SK-N-SH (cell line): ENCODE measurements around the gene OR1A2. TPM values are rescaled to one million over a fixed set of nuclear protein-coding genes. Genes with fewer than 3 reads are reported as not detected.
"Not testable (repeated sequence)": the region's sequence is repeated elsewhere in the genome, so short reads cannot be mapped to it uniquely, and the experiment has no call there.

Source experiments
- CTCF ChIA-PET: fragments of 300-600, 350-600 bp; formaldehyde crosslinking; extraction: SDS; loops from one replicate; lab custom pipeline; 2021; lab: Yijun Ruan, JAX
- POLR2A ChIA-PET: fragments of 350-600 bp; sonication (Branson Sonifier 250); formaldehyde crosslinking; extraction: SDS; loops from one replicate; lab custom pipeline; 2020; ENCODE audit warnings: antibody characterized with exemption, inconsistent platforms; lab: Yijun Ruan, JAX
- DNase-seq: peaks from one replicate; pipeline ENCODE4 v3.0.0; 2012
- H2AFZ ChIP-seq: fragments of 200-600 bp; sonication (generic); 2 replicates; pipeline ENCODE4 v1.8.1; 2016; ENCODE audit warnings: antibody characterized with exemption, mild to moderate bottlenecking, low read depth
- H3F3A ChIP-seq: fragments of 200-600 bp; sonication (generic); replicated peaks from 2 replicates; pipeline ENCODE3; 2016; ENCODE audit warnings: antibody characterized with exemption, mild to moderate bottlenecking; ENCODE audit not compliant: insufficient read depth
- H3K27ac ChIP-seq, 2 experiments: fragments of 200-500 bp in 1 of 2; fragments of 200-600 bp in 1 of 2; sonication (Bioruptor generic) in 1 of 2; sonication (generic), shearing (Covaris generic) in 1 of 2; 2 replicates each; pipeline versions ENCODE4 v1.5.1 to v1.6.1; 2014 to 2016; ENCODE audit warnings: low read depth in 2 of 2, inconsistent platforms in 1 of 2, low read length in 1 of 2, mild to moderate bottlenecking in 1 of 2, mixed read lengths in 1 of 2
- H3K27me3 ChIP-seq: fragments of 200-600 bp; sonication (generic), shearing (Covaris generic); 2 replicates; pipeline ENCODE4 v1.6.1; 2016; ENCODE audit warnings: mixed run types; ENCODE audit not compliant: insufficient read depth
- H3K36me3 ChIP-seq, 2 experiments: fragments of 200-500 bp in 1 of 2; fragments of 200-600 bp in 1 of 2; sonication (Bioruptor generic) in 1 of 2; sonication (generic) in 1 of 2; replicated peaks in 1 of 2; 2 replicates each; pipeline versions ENCODE3 to v1.5.1; 2014 to 2016; ENCODE audit warnings: low read length in 1 of 2, mild to moderate bottlenecking in 1 of 2; ENCODE audit not compliant: insufficient read depth in 2 of 2, control insufficient read depth in 1 of 2
- H3K4me1 ChIP-seq, 2 experiments: fragments of 200-500 bp in 1 of 2; fragments of 200-600 bp in 1 of 2; sonication (Bioruptor generic) in 1 of 2; sonication (generic), shearing (Covaris generic) in 1 of 2; 2 replicates each; pipeline versions ENCODE4 v1.5.1 to v1.6.1; 2014 to 2016; ENCODE audit warnings: low read depth in 1 of 2, low read length in 1 of 2, mixed run types in 1 of 2; ENCODE audit not compliant: insufficient read depth in 2 of 2, control insufficient read depth in 1 of 2
- H3K4me2 ChIP-seq: fragments of 200-600 bp; sonication (generic), shearing (Covaris generic); 2 replicates; pipeline ENCODE4 v1.6.1; 2017; ENCODE audit warnings: mixed run types
- H3K4me3 ChIP-seq, 2 experiments: fragments of 200-500 bp in 1 of 2; fragments of 200-600 bp in 1 of 2; sonication (Bioruptor generic) in 1 of 2; sonication (generic), shearing (Covaris generic) in 1 of 2; 2 replicates each; pipeline versions ENCODE4 v1.5.1 to v1.8.1; 2014 to 2016; ENCODE audit warnings: low read depth in 2 of 2, inconsistent platforms in 1 of 2, low read length in 1 of 2, mild to moderate bottlenecking in 1 of 2, mixed read lengths in 1 of 2, moderate library complexity in 1 of 2
- H3K79me2 ChIP-seq: fragments of 200-600 bp; sonication (generic); 2 replicates; pipeline ENCODE4 v1.8.1; 2017; ENCODE audit warnings: mild to moderate bottlenecking; ENCODE audit not compliant: insufficient read depth
- H3K9ac ChIP-seq: fragments of 200-600 bp; sonication (generic); 2 replicates; pipeline ENCODE4 v1.6.1; 2017; ENCODE audit warnings: mixed run types
- H3K9me2 ChIP-seq: fragments of 200-600 bp; sonication (generic); 2 replicates; pipeline ENCODE4 v1.6.1; 2017; ENCODE audit warnings: mixed run types
- H3K9me3 ChIP-seq: fragments of 200-600 bp; sonication (generic); 2 replicates; pipeline ENCODE4 v1.6.1; 2017; ENCODE audit warnings: mixed run types, mild to moderate bottlenecking, moderate library complexity
- H4K20me1 ChIP-seq: fragments of 200-600 bp; sonication (generic); 2 replicates; pipeline ENCODE4 v1.6.1; 2017; ENCODE audit warnings: mild to moderate bottlenecking, mixed run types; ENCODE audit not compliant: insufficient read depth
- CHD2 ChIP-seq: fragments of 150-350 bp; IDR thresholded peaks from 2 replicates; pipeline ENCODE4 v1.6.1; 2018; ENCODE audit warnings: low read length; ENCODE audit not compliant: partially characterized antibody
- ELF1 ChIP-seq: IDR thresholded peaks from 2 replicates; pipeline ENCODE4 v1.4.0; 2012
- FOSL2 ChIP-seq: IDR thresholded peaks from 2 replicates; pipeline ENCODE4 v1.4.0; 2012; ENCODE audit warnings: low read depth, mild to moderate bottlenecking, moderate library complexity, borderline replicate concordance
- GATA2 ChIP-seq: sonication (generic); formaldehyde crosslinking; IDR thresholded peaks from 2 replicates; pipeline ENCODE4 v1.5.0; 2020; ENCODE audit warnings: mild to moderate bottlenecking, missing genetic modification reagents
- MEF2A ChIP-seq: IDR thresholded peaks from 2 replicates; pipeline ENCODE4 v1.4.0; 2012; ENCODE audit warnings: low read depth, borderline replicate concordance
- MXI1 ChIP-seq: IDR thresholded peaks from 2 replicates; pipeline ENCODE4 v1.6.1; 2012; ENCODE audit warnings: mild to moderate bottlenecking, low read depth, low read length, improper control_type of control experiment
- PBX3 ChIP-seq: IDR thresholded peaks from 2 replicates; pipeline ENCODE4; 2012
- RAD21 ChIP-seq: IDR thresholded peaks from 2 replicates; pipeline ENCODE4 v1.6.1; 2012; ENCODE audit warnings: mild to moderate bottlenecking, low read length
- RCOR1 ChIP-seq: fragments of 150-350 bp; IDR thresholded peaks from 2 replicates; pipeline ENCODE4 v1.6.1; 2017; ENCODE audit warnings: antibody characterized with exemption, low read length
- RXRA ChIP-seq: IDR thresholded peaks from 2 replicates; pipeline ENCODE4 v1.4.0; 2012; ENCODE audit warnings: low read depth, mild to moderate bottlenecking, borderline replicate concordance
- SIN3A ChIP-seq: IDR thresholded peaks from 2 replicates; pipeline ENCODE4 v1.6.1; 2012; ENCODE audit warnings: low read depth, mild to moderate bottlenecking, low read length, moderate library complexity, borderline replicate concordance
- TAF1 ChIP-seq: IDR thresholded peaks from 2 replicates; pipeline ENCODE4 v1.6.1; 2012; ENCODE audit warnings: low read depth, mild to moderate bottlenecking, low read length, moderate library complexity, borderline replicate concordance
- TCF12 ChIP-seq: IDR thresholded peaks from 2 replicates; pipeline ENCODE4 v1.4.0; 2012
- USF2 ChIP-seq: fragments of 150-350 bp; IDR thresholded peaks from 2 replicates; pipeline ENCODE4 v1.6.1; 2017; ENCODE audit warnings: antibody characterized with exemption, low read length, low read depth, borderline replicate concordance
- YY1 ChIP-seq: IDR thresholded peaks from 2 replicates; pipeline ENCODE4 v1.4.0; 2012; ENCODE audit warnings: low read depth, mild to moderate bottlenecking
- ZBTB33 ChIP-seq: IDR thresholded peaks from 2 replicates; pipeline ENCODE4 v1.4.0; 2012; ENCODE audit warnings: low read depth, borderline replicate concordance
- WGBS: methylation state at CpG from one replicate; pipeline ENCODE4 v1.1.6; 2017; ENCODE audit warnings: low lambda C conversion rate; 5-methylcytosine and 5-hydroxymethylcytosine counted together
- polyA plus RNA-seq, 3 experiments: library from polyadenylated mRNA; depleted of rRNA; stranded (reverse); fragments of >200 nt; gene quantifications; 2 replicates each; pipeline ENCODE4 v1.2.3, GENCODE V29; 2012

OR1A2 gene
- polyA plus RNA-seq, 1 of the 3 experiments (the other 2 are of a cell fraction) = not detected

GRCh38 chr17:3221850-3222249 is 24.5 kb downstream of the OR1A2 start:
- no peaks in the 10 kb centered on the region for H3F3A ChIP-seq
- CTCF ChIA-PET = no interaction called here
- no peak overlapping the region for H3K4me2 ChIP-seq
- no peak for TF ChIP-seq MEF2A
- TF ChIP-seq PBX3 = no peak
- TF ChIP-seq USF2 = no peak
- TF ChIP-seq YY1 = no peak
- TF ChIP-seq FOSL2 = no peak
- no peak for TF ChIP-seq SIN3A
- TF ChIP-seq RCOR1 = no peak
- TF ChIP-seq RXRA = no peak
- no peak for TF ChIP-seq TAF1
- no peaks in the 10 kb centered on the region for H3K4me1 ChIP-seq
- H3K9me2 ChIP-seq = no peaks in the 10 kb centered on the region
- H3K9me3 ChIP-seq = no peaks in the 10 kb centered on the region
- no peak overlapping the region for H2AFZ ChIP-seq
- H3K9ac ChIP-seq = no peak overlapping the region
- POLR2A ChIA-PET = no interaction called here
- H3K36me3 ChIP-seq = no peaks in the 10 kb centered on the region
- DNase-seq = no peak
- H3K4me3 ChIP-seq = no peak overlapping the region
- no peak overlapping the region for H3K27ac ChIP-seq
- WGBS = 0% methylated on average over 2 of the region's 2 CpGs
- no peaks in the 10 kb centered on the region for H4K20me1 ChIP-seq
- H3K79me2 ChIP-seq = no peaks in the 10 kb centered on the region
- H3K27me3 ChIP-seq = no peaks in the 10 kb centered on the region

- H3K9ac ChIP-seq = no peak overlapping the region
- no peaks in the 10 kb centered on the region for H3K79me2 ChIP-seq
- 0% methylated on average over 2 of the region's 2 CpGs for WGBS
- DNase-seq = no peak
- H3F3A ChIP-seq = no peaks in the 10 kb centered on the region
- H3K4me1 ChIP-seq = no peaks in the 10 kb centered on the region
- no peaks in the 10 kb centered on the region for H3K9me3 ChIP-seq
- POLR2A ChIA-PET = no interaction called here
- H3K27me3 ChIP-seq = no peaks in the 10 kb centered on the region
- no peaks in the 10 kb centered on the region for H3K9me2 ChIP-seq
- no peaks in the 10 kb centered on the region for H3K36me3 ChIP-seq
- no peak overlapping the region for H3K4me3 ChIP-seq
- H3K27ac ChIP-seq = no peak overlapping the region
- no peak for TF ChIP-seq CHD2
- TF ChIP-seq ELF1 = no peak
- no peak for TF ChIP-seq MXI1
- no peak for TF ChIP-seq GATA2
- TF ChIP-seq TCF12 = no peak
- TF ChIP-seq ZBTB33 = no peak
- no peak for TF ChIP-seq USF2
- no peak for TF ChIP-seq FOSL2
- no peak for TF ChIP-seq RAD21
- TF ChIP-seq SIN3A = no peak
- TF ChIP-seq, all 33 proteins: peak for 0
- no peak overlapping the region for H3K4me2 ChIP-seq
- CTCF ChIA-PET = no interaction called here
- H2AFZ ChIP-seq = no peak overlapping the region
- no peaks in the 10 kb centered on the region for H4K20me1 ChIP-seq
Observed at GRCh38 chr17:3222505-3222904, 25.2 kb downstream of the OR1A2 start.

- H3K79me2 ChIP-seq, H3K9me3 ChIP-seq, H3F3A ChIP-seq, CTCF ChIA-PET, H3K4me3 ChIP-seq, H3K4me2 ChIP-seq, H2AFZ ChIP-seq, H3K9ac ChIP-seq, H4K20me1 ChIP-seq, H3K27ac ChIP-seq, DNase-seq, H3K9me2 ChIP-seq, POLR2A ChIA-PET, H3K27me3 ChIP-seq, H3K4me1 ChIP-seq, H3K36me3 ChIP-seq: not testable (repeated sequence)
Observed at GRCh38 chr17:3224721-3225352, 27.5 kb downstream of the OR1A2 start.
